Activated T-helper 17 cell treated with anti-CD3 and anti-CD28 coated beads, Interleukin-2, amount 50 U/mL, for 72 hours (primary cell): ENCODE data around the gene RBMS3. TPM values are rescaled to one million over a fixed set of nuclear protein-coding genes. Genes with fewer than 3 reads are reported as not detected.
"Not testable (repeated sequence)": the region's sequence is repeated elsewhere in the genome, so short reads cannot be mapped to it uniquely, and the experiment has no call there.

Source experiments
- ATAC-seq: fragments of 150-1000 bp; cut with Tn5 transposase; replicated peaks from 2 replicates; pipeline ENCODE4 v1.10.0; 2021; ENCODE audit warnings: mild to moderate bottlenecking, moderate library complexity
- H3K27ac Mint-ChIP-seq: one replicate; pipeline ENCODE4 v1.8.0; 2022; ENCODE audit warnings: mixed read lengths
- H3K27me3 Mint-ChIP-seq: one replicate; pipeline ENCODE4 v1.8.0; 2022; ENCODE audit warnings: mixed read lengths
- H3K36me3 Mint-ChIP-seq: one replicate; pipeline ENCODE4 v1.8.0; 2022; ENCODE audit warnings: low read depth, mild to moderate bottlenecking, mixed read lengths
- H3K4me1 Mint-ChIP-seq: one replicate; pipeline ENCODE4 v1.8.0; 2022; ENCODE audit warnings: mixed read lengths
- H3K4me3 Mint-ChIP-seq: one replicate; pipeline ENCODE4 v1.8.0; 2022; ENCODE audit warnings: mild to moderate bottlenecking, mixed read lengths
- H3K9me3 Mint-ChIP-seq: one replicate; pipeline ENCODE4 v1.8.0; 2022; ENCODE audit warnings: mixed read lengths
- total RNA-seq, 2 donors: library from RNA; stranded (reverse); gene quantifications; one replicate each; pipeline ENCODE4 v1.2.3, GENCODE V29; 2022

Gene RBMS3
- total RNA-seq, 2 donors from 2014 or later = 0.37 to 5.8 TPM

- Mint-ChIP-seq H3K4me3 (no peak overlapping the region), H3K36me3 (no peaks in the 10 kb centered on the region), H3K9me3 (peaks cover 3% of the 10 kb centered on the region), H3K4me1 (no peaks in the 10 kb centered on the region), H3K27me3 (no peaks in the 10 kb centered on the region), H3K27ac (no peak overlapping the region)
- ATAC-seq = no peak
Observed at GRCh38 chr3:29520764-29521163, 239.9 kb downstream of the RBMS3 start.

DNA sequence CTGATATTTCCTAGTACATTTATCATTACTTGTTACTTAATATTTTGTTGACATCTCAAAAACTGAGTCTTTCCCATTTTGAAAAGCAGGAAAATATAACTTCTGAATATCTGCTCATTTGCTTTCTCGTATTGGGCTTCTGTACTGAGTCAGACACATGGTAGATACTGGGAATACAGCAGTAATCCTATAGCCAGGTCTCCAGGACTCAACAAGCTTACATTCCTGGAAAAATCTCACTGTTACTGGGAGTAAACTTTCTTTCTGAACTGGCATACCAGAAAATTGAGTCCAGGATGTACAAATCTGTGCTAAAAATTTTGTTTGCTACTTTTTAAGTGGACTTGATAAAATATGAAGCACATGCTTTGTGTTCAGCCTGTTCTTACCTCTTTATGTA lies 240.4 kb downstream of the RBMS3 start:
- ATAC-seq = no peak
- Mint-ChIP-seq H3K4me1 (no peaks in the 10 kb centered on the region), H3K36me3 (no peaks in the 10 kb centered on the region), H3K27me3 (no peaks in the 10 kb centered on the region), H3K4me3 (no peak overlapping the region), H3K9me3 (peaks cover 3% of the 10 kb centered on the region), H3K27ac (no peak overlapping the region)

DNA sequence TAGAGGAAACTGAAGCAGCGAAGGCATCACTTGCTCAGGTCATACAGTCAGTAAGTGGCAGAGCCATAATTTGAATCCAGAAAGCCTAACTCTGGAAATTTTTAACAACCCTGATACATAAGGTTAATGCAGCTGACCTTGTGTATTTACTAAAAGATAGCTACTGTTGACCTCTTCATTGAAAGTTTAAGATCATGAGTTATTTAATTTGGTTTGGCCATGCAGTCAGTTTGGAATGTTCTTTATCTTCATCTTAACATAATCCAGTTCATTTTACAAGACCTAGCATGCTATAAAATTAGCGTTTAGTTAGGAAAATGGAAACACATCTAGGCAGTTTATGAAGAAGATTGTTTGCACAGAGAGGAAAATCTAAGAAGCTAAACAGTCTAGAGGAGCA lies 240.9 kb downstream of the RBMS3 start:
- Mint-ChIP-seq H3K4me1 (no peaks in the 10 kb centered on the region), H3K4me3 (no peak overlapping the region), H3K27ac (no peak overlapping the region), H3K9me3 (peaks cover 3% of the 10 kb centered on the region), H3K27me3 (no peaks in the 10 kb centered on the region), H3K36me3 (no peaks in the 10 kb centered on the region)
- ATAC-seq = no peak

- H3K4me3 Mint-ChIP-seq, H3K4me1 Mint-ChIP-seq, ATAC-seq, H3K27ac Mint-ChIP-seq, H3K36me3 Mint-ChIP-seq, H3K27me3 Mint-ChIP-seq, H3K9me3 Mint-ChIP-seq: not testable (repeated sequence)
Observed at GRCh38 chr3:29524433-29524832, 243.6 kb downstream of the RBMS3 start.

DNA sequence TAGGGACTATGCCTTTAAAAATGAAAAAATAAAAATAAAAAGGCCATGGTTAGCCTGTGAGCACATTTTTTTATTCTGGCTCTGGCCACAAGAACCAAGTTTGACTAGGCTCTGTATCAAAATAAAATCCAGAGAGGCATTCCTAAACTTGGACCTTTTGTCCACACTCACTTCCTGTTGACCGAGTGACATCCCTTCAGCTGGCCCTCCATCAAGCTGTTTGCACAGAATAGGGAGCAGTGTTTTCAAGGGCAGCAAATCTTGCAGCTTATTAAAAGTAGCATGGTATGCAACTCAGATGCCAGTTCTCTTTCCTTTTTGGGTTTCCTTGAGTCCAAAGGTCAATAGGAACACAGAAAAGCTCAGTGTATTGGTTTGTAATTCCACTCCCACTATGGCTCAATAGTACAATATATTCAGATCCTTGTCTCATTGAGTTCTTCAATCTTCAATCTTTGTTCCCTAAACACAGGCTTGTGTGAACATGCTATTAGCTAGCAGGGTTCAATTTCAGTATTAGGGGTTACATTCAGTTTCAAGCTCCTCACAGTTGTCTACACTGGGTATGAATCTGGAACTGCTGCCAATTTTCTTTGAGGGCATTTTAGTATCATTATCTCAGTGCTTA lies 244.5 kb downstream of the RBMS3 start:
- H3K9me3 Mint-ChIP-seq = peaks cover 3% of the 10 kb centered on the region
- H3K27me3 Mint-ChIP-seq = no peaks in the 10 kb centered on the region
- no peak for ATAC-seq
- no peak overlapping the region for H3K4me3 Mint-ChIP-seq
- no peak overlapping the region for H3K27ac Mint-ChIP-seq
- H3K36me3 Mint-ChIP-seq = no peaks in the 10 kb centered on the region
- no peaks in the 10 kb centered on the region for H3K4me1 Mint-ChIP-seq

GRCh38 chr3:29527246-29527645 lies 246.4 kb downstream of the RBMS3 start:
- no peak for ATAC-seq
- Mint-ChIP-seq H3K36me3 (no peaks in the 10 kb centered on the region), H3K27me3 (no peaks in the 10 kb centered on the region), H3K27ac (no peak overlapping the region), H3K9me3 (peaks cover 3% of the 10 kb centered on the region), H3K4me1 (no peaks in the 10 kb centered on the region), H3K4me3 (no peak overlapping the region)

DNA sequence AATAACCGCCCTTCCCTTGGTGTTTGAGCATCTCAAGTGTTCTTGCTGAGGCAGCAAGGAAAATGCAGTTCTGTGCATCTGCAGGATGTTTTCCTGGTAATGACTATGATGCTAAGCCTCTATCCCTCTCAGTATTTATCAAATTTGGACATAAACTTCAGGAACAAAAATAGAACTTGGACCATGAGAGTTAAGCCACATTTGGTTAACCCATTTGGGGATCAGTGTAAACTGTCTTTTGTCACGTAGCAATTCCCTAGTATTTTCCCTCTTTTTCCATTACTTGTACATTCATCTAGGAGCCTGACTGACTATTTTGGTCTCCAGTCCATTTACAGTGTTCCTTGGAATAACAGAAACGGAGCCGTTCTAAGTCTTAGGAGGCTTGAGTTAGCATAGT lies 250.8 kb downstream of the RBMS3 start:
- H3K4me1 Mint-ChIP-seq = no peaks in the 10 kb centered on the region
- H3K36me3 Mint-ChIP-seq = no peaks in the 10 kb centered on the region
- no peak overlapping the region for H3K27ac Mint-ChIP-seq
- H3K4me3 Mint-ChIP-seq = no peak overlapping the region
- H3K27me3 Mint-ChIP-seq = no peaks in the 10 kb centered on the region
- no peaks in the 10 kb centered on the region for H3K9me3 Mint-ChIP-seq
- ATAC-seq = no peak

DNA sequence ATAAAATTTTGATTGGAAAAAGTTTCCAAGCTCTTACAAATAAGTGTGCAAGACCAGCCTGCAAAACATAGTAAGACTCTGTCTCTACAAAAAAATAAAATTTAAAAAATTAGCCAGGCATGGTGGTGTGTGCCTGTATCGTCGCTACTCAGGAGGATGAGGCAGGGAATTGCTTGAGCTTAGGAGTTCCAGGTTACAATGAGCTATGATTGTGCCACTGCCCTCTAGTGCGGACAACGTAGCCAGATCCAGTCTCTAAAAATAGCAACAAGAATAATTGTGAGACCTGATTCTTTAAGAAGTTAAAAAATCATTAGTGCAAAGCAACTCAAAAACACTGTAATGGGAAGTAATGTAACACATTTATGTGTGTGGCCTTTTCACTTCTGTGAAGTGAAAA lies 251.6 kb downstream of the RBMS3 start:
- Mint-ChIP-seq H3K27me3 (no peaks in the 10 kb centered on the region), H3K36me3 (no peaks in the 10 kb centered on the region), H3K9me3 (no peaks in the 10 kb centered on the region), H3K4me3 (no peak overlapping the region), H3K27ac (no peak overlapping the region), H3K4me1 (no peaks in the 10 kb centered on the region)
- ATAC-seq = no peak

GRCh38 chr3:29534006-29534405 lies 253.1 kb downstream of the RBMS3 start:
- no peaks in the 10 kb centered on the region for H3K9me3 Mint-ChIP-seq
- no peak for ATAC-seq
- H3K27ac Mint-ChIP-seq = no peak overlapping the region
- H3K4me3 Mint-ChIP-seq = no peak overlapping the region
- H3K27me3 Mint-ChIP-seq = no peaks in the 10 kb centered on the region
- no peaks in the 10 kb centered on the region for H3K4me1 Mint-ChIP-seq
- H3K36me3 Mint-ChIP-seq = no peaks in the 10 kb centered on the region

GRCh38 chr3:29536016-29536758 lies 255.3 kb downstream of the RBMS3 start:
- no peak for ATAC-seq
- Mint-ChIP-seq H3K27ac (no peak overlapping the region), H3K4me1 (no peaks in the 10 kb centered on the region), H3K4me3 (no peak overlapping the region), H3K27me3 (no peaks in the 10 kb centered on the region), H3K9me3 (no peaks in the 10 kb centered on the region), H3K36me3 (no peaks in the 10 kb centered on the region)

- H3K9me3 Mint-ChIP-seq = no peaks in the 10 kb centered on the region
- no peaks in the 10 kb centered on the region for H3K27me3 Mint-ChIP-seq
- no peak overlapping the region for H3K4me3 Mint-ChIP-seq
- H3K4me1 Mint-ChIP-seq = no peaks in the 10 kb centered on the region
- no peaks in the 10 kb centered on the region for H3K36me3 Mint-ChIP-seq
- no peak for ATAC-seq
- H3K27ac Mint-ChIP-seq = no peak overlapping the region
Observed at GRCh38 chr3:29537889-29538609, 257.2 kb downstream of the RBMS3 start.

DNA sequence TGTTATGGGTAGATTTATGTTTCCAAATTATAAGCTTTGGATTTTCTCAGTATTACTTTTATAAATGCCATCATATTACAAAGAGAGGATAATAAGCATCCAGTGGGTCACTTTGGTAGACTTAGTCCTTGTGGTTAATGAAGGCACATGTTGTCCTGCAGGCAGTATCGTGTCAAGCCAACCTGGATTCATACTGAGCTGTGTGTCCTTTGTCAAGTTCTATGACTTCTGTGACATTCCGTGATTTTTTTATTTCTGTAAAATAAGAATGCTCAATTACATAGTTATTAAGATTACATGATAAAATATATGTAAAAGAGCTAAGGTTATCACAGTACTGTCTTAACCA lies 257.7 kb downstream of the RBMS3 start:
- no peaks in the 10 kb centered on the region for H3K36me3 Mint-ChIP-seq
- no peaks in the 10 kb centered on the region for H3K9me3 Mint-ChIP-seq
- H3K27ac Mint-ChIP-seq = no peak overlapping the region
- no peak for ATAC-seq
- no peaks in the 10 kb centered on the region for H3K4me1 Mint-ChIP-seq
- H3K27me3 Mint-ChIP-seq = no peaks in the 10 kb centered on the region
- H3K4me3 Mint-ChIP-seq = no peak overlapping the region

GRCh38 chr3:29540544-29540943 lies 259.7 kb downstream of the RBMS3 start:
- Mint-ChIP-seq H3K4me1 (no peaks in the 10 kb centered on the region), H3K36me3 (no peaks in the 10 kb centered on the region), H3K9me3 (no peaks in the 10 kb centered on the region), H3K27me3 (no peaks in the 10 kb centered on the region), H3K4me3 (no peak overlapping the region), H3K27ac (no peak overlapping the region)
- ATAC-seq = no peak

GRCh38 chr3:29544701-29545363 lies 264.0 kb downstream of the RBMS3 start:
- H3K27ac Mint-ChIP-seq = no peak overlapping the region
- H3K9me3 Mint-ChIP-seq = no peaks in the 10 kb centered on the region
- no peaks in the 10 kb centered on the region for H3K36me3 Mint-ChIP-seq
- H3K4me1 Mint-ChIP-seq = no peaks in the 10 kb centered on the region
- ATAC-seq = no peak
- H3K4me3 Mint-ChIP-seq = no peak overlapping the region
- no peaks in the 10 kb centered on the region for H3K27me3 Mint-ChIP-seq

DNA sequence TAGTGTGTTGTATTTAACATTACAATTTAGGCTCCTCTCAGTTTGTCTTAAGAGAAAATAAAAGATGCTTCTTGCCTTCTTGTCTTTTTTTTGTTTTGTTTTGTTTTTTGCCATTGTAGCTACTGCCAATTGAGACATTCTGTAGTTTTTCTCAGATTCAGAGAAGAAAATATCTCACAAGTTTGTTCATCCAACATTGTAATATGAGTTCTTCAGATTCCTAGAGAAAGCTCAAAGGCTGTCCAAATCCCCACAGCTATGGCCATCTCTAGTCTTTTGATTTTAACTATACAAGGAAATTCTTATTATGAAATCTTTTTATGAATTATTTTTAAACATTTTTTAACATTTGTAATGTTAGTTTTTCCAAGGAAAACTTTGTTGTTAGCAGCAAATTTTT lies 264.7 kb downstream of the RBMS3 start:
- Mint-ChIP-seq H3K9me3 (no peaks in the 10 kb centered on the region), H3K27ac (no peak overlapping the region), H3K4me1 (no peaks in the 10 kb centered on the region), H3K4me3 (no peak overlapping the region), H3K27me3 (no peaks in the 10 kb centered on the region), H3K36me3 (no peaks in the 10 kb centered on the region)
- ATAC-seq = no peak
